ENCODE data around the gene SLN.

SLN gene

GRCh38 chr11:107678632-107678971, 33.3 kb downstream of the SLN start:
- no peak overlapping the region for H3K4me3 ChIP-seq (ENCODE audit: low read depth, low read length)
- no peaks in the 10 kb centered on the region for H3K4me1 ChIP-seq (ENCODE audit: control insufficient read depth, insufficient read depth, low read length)
- H3K9me3 ChIP-seq (ENCODE audit: control insufficient read depth, insufficient read depth, low read depth, low read length) = no peaks in the 10 kb centered on the region
- TF ChIP-seq ZNF202 (tag by site-specific recombination; IDR thresholded peaks at IDR 0.05; ENCODE audit: borderline replicate concordance) = no peak
- peak; percentile 38; the same call in 1 of the 2 replicates for TF ChIP-seq ATF2 (tag by site-specific recombination; IDR thresholded peaks at IDR 0.05; ENCODE audit: low read depth)
- TF ChIP-seq GLI2 (tag by site-specific recombination; IDR thresholded peaks at IDR 0.05; ENCODE audit: borderline replicate concordance, low read depth) = no peak
- no peak for TF ChIP-seq PRDM6 (tag by site-specific recombination; IDR thresholded peaks at IDR 0.05)
- no peak for TF ChIP-seq TRIM28 (IDR thresholded peaks at IDR 0.05; ENCODE audit: borderline replicate concordance, low read length)
- POLR2A ChIA-PET = no interaction called here
- no peak overlapping the region for H3K27ac ChIP-seq (ENCODE audit: extremely low read depth, low read depth, low read length)
- CTCF ChIA-PET = no interaction called here
- no peaks in the 10 kb centered on the region for H3K36me3 ChIP-seq (ENCODE audit: control insufficient read depth in 2 of 2, insufficient read depth in 1 of 2, low read length in 2 of 2)

- Histone ChIP-seq H3K4me1 (ENCODE audit: control insufficient read depth, insufficient read depth, low read length) (no peaks in the 10 kb centered on the region), H3K9me3 (ENCODE audit: control insufficient read depth, insufficient read depth, low read depth, low read length) (no peaks in the 10 kb centered on the region), H3K27ac (ENCODE audit: extremely low read depth, low read depth, low read length) (no peak overlapping the region), H3K36me3 (ENCODE audit: control insufficient read depth in 2 of 2, insufficient read depth in 1 of 2, low read length in 2 of 2) (no peaks in the 10 kb centered on the region), H3K4me3 (ENCODE audit: low read depth, low read length) (no peak overlapping the region)
- no peak for TF ChIP-seq ZNF621 (tag by site-specific recombination; IDR thresholded peaks at IDR 0.05)
- no peak for TF ChIP-seq ZBTB49 (tag by site-specific recombination; IDR thresholded peaks at IDR 0.05; ENCODE audit: low read depth)
- TF ChIP-seq ZNF704 (tag by site-specific recombination; IDR thresholded peaks at IDR 0.05) = no peak
- no peak for TF ChIP-seq INSM2 (tag by site-specific recombination; IDR thresholded peaks at IDR 0.05)
- no peak for TF ChIP-seq ZNF239 (tag by site-specific recombination; IDR thresholded peaks at IDR 0.05)
- ChIA-PET CTCF (interaction anchor here (0.6 to 1.3 kb wide), 4 partner anchors 11 to 1773 kb away, joined by 3 to 4 read pairs (median 3); no protein-coding TSS in a partner anchor), POLR2A (no interaction called here)
Observed at GRCh38 chr11:107677924-107678631, 33.8 kb downstream of the SLN start.

GRCh38 chr11:107676336-107677057, 35.4 kb downstream of the SLN start:
- Histone ChIP-seq H3K9me3 (ENCODE audit: control insufficient read depth, insufficient read depth, low read depth, low read length) (no peaks in the 10 kb centered on the region), H3K4me3 (ENCODE audit: low read depth, low read length) (no peak overlapping the region), H3K27ac (ENCODE audit: extremely low read depth, low read depth, low read length) (no peak overlapping the region), H3K4me1 (ENCODE audit: control insufficient read depth, insufficient read depth, low read length) (no peaks in the 10 kb centered on the region), H3K36me3 (ENCODE audit: control insufficient read depth in 2 of 2, insufficient read depth in 1 of 2, low read length in 2 of 2) (no peaks in the 10 kb centered on the region)
- ChIA-PET CTCF (interaction anchor here (1.0 kb wide), 1 partner anchor 13 kb away, joined by 3 read pairs; no protein-coding TSS in a partner anchor), POLR2A (no interaction called here)
- TF ChIP-seq ZBTB48 (tag by site-specific recombination; IDR thresholded peaks at IDR 0.05) (no peak), KLF8 (tag by site-specific recombination; IDR thresholded peaks at IDR 0.05) (no peak), ZNF639 (tag by site-specific recombination; IDR thresholded peaks at IDR 0.05) (no peak), ZNF558 (tag by site-specific recombination; IDR thresholded peaks at IDR 0.05) (no peak), ZNF280C (tag by site-specific recombination; IDR thresholded peaks at IDR 0.05) (no peak), EGR2 (tag by site-specific recombination; IDR thresholded peaks at IDR 0.05; ENCODE audit: low read depth) (no peak), HOXD13 (CRISPR knock-in tag; IDR thresholded peaks at IDR 0.05; ENCODE audit: borderline replicate concordance) (no peak)

Data from HEK293 (cell line).